Esophagus (tissue), 2 donors: ENCODE data around the gene PIGH. TPM values are rescaled to one million over a fixed set of nuclear protein-coding genes. Genes with fewer than 3 reads are reported as not detected.

Experiments
- H3K27ac ChIP-seq, 2 donors: one replicate each; pipeline ENCODE4 v1.5.1; 2013; ENCODE audit warnings: low read depth in 2 of 2, mild to moderate bottlenecking in 2 of 2, inconsistent platforms in 1 of 2, low read length in 1 of 2, moderate library complexity in 1 of 2
- H3K27me3 ChIP-seq, 2 donors: one replicate each; pipeline ENCODE4 v1.6.1; 2013; ENCODE audit warnings: low read length in 2 of 2, control low read depth in 1 of 2, mild to moderate bottlenecking in 1 of 2; ENCODE audit not compliant: insufficient read depth in 2 of 2, control insufficient read depth in 1 of 2
- H3K36me3 ChIP-seq, 2 donors: one replicate each; pipeline ENCODE4 v1.6.1; 2013; ENCODE audit warnings: low read length in 1 of 2; ENCODE audit not compliant: control insufficient read depth in 2 of 2, insufficient read depth in 2 of 2
- H3K4me1 ChIP-seq, 2 donors: one replicate each; pipeline ENCODE4 v1.6.1; 2013; ENCODE audit warnings: low read length in 1 of 2; ENCODE audit not compliant: control insufficient read depth in 2 of 2, insufficient read depth in 2 of 2
- H3K4me3 ChIP-seq, 2 donors: one replicate each; pipeline ENCODE4 v1.5.1; 2013; ENCODE audit warnings: low read length in 2 of 2, mild to moderate bottlenecking in 2 of 2, low read depth in 1 of 2, moderate library complexity in 1 of 2
- H3K9me3 ChIP-seq, 2 donors: one replicate each; pipeline ENCODE4 v1.6.1; 2013; ENCODE audit warnings: mild to moderate bottlenecking in 2 of 2, low read depth in 1 of 2, low read length in 1 of 2, moderate library complexity in 1 of 2; ENCODE audit not compliant: control insufficient read depth in 2 of 2, insufficient read depth in 1 of 2
- WGBS, 2 donors: extraction: QIAGEN DNeasy Blood & Tissue Kit; methylation state at CpG; one replicate each; pipeline ENCODE4 v1.1.7; 2013; 5-methylcytosine and 5-hydroxymethylcytosine counted together
- polyA plus RNA-seq, 2 donors: library from polyadenylated mRNA; stranded (reverse); fragments of 200-250 nt; gene quantifications; one replicate each; pipeline ENCODE4 v1.2.3, GENCODE V29; 2013
- donor health status: healthy with polysubstance abuse.
- donor health status: Bipolar disorder and iron deficiency.

PIGH gene
- polyA plus RNA-seq, 2 donors = 16.3 to 17.0 TPM

- H3K36me3 ChIP-seq = peaks cover 1 to 7% of the 10 kb centered on the region in 2 donors
- WGBS, 2 donors = 82 to 84% methylated on average over 3 of the region's 3 CpGs
- H3K9me3 ChIP-seq = no peaks in the 10 kb centered on the region
- H3K4me3 ChIP-seq = no peak overlapping the region
- H3K27me3 ChIP-seq = no peaks in the 10 kb centered on the region
- H3K27ac ChIP-seq = no peak overlapping the region
- no peaks in the 10 kb centered on the region for H3K4me1 ChIP-seq
Observed at GRCh38 chr14:67557656-67558055, 42.4 kb downstream of the PIGH start.

DNA sequence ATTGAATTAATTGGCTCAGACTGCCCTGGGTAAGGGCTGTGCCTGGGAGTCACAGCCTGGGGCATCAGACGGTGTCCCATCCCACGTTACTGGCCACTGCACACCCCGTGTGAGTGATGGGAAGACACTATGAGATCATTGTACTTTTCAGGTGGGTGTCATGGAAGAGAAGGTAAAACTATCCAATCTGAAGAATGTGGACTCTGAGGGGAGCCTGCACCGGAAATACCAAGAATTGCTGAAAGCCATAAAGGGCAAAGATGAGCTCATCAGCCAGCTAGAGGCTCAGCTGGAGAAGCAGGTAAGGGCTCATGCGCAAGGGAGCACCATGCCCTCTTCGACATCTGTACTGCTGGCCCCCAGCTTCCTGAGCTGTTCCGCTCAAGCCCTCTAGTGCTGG lies 43.0 kb downstream of the PIGH start:
- no peak overlapping the region for H3K4me3 ChIP-seq
- H3K27me3 ChIP-seq = no peaks in the 10 kb centered on the region
- H3K36me3 ChIP-seq = peaks cover 0 to 3% of the 10 kb centered on the region in 2 donors
- WGBS, 2 donors = 89 to 90% methylated on average over 7 of the region's 7 CpGs
- H3K9me3 ChIP-seq = no peaks in the 10 kb centered on the region
- H3K4me1 ChIP-seq = no peaks in the 10 kb centered on the region
- H3K27ac ChIP-seq = no peak overlapping the region

DNA sequence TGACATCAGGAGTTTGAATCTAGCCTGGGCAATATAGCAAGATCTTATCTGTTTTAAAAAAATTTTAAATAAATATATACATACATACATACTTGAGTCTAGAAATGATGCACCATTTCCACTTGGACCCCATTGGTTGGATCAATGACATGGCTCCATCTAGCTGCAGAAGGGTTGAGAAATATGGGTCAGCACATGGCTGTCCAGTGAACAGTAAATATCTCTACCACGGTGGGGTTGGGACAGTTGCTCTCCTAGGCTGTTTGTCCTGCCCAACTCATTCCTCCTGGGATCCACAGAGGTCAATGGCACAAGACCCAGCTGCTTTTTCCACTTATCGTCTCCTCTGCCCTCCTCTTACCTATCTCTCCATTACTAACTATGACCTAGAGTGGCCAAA lies 43.4 kb downstream of the PIGH start:
- Histone ChIP-seq H3K9me3 (no peaks in the 10 kb centered on the region), H3K4me1 (no peaks in the 10 kb centered on the region), H3K27ac (no peak overlapping the region), H3K27me3 (no peaks in the 10 kb centered on the region), H3K4me3 (no peak overlapping the region), H3K36me3 (peaks cover 0 to 3% of the 10 kb centered on the region in 2 donors)
- 75 to 87% methylated on average over 2 of the region's 2 CpGs for WGBS, 2 donors

GRCh38 chr14:67555518-67556090 lies 44.5 kb downstream of the PIGH start:
- Histone ChIP-seq H3K4me3 (no peak overlapping the region), H3K27ac (no peak overlapping the region), H3K27me3 (no peaks in the 10 kb centered on the region), H3K9me3 (no peaks in the 10 kb centered on the region), H3K36me3 (peaks cover 0 to 3% of the 10 kb centered on the region in 2 donors), H3K4me1 (no peaks in the 10 kb centered on the region)
- 86 to 89% methylated on average over 11 of the region's 11 CpGs for WGBS, 2 donors

DNA sequence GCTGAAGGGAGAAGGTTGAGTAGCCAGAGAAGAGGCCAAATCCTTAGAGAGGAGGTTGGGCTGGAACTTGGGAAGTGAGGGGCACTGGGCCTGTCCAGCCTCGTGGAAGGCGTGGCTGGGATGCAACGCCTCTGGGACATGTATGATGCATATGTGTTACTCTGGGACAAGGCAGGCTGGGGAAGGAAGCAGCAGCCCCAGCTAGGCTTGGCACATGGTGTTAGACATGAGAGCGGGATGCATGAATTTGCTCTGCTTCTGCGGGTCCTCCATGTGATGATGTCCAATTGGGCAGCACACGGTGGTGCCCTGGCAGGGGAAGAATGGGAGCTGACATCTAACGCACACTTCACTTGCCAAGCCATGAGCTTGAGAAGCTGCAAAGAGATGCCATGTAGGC lies 45.7 kb downstream of the PIGH start:
- Histone ChIP-seq H3K4me1 (no peaks in the 10 kb centered on the region), H3K36me3 (peaks cover 0 to 3% of the 10 kb centered on the region in 2 donors), H3K9me3 (no peaks in the 10 kb centered on the region), H3K27ac (no peak overlapping the region), H3K27me3 (no peaks in the 10 kb centered on the region), H3K4me3 (no peak overlapping the region)
- WGBS, 2 donors = 90 to 92% methylated on average over 7 of the region's 7 CpGs

GRCh38 chr14:67553547-67553946 lies 46.5 kb downstream of the PIGH start:
- 60 to 71% methylated on average over 3 of the region's 3 CpGs for WGBS, 2 donors
- H3K36me3 ChIP-seq = peaks cover 0 to 3% of the 10 kb centered on the region in 2 donors
- H3K9me3 ChIP-seq = no peaks in the 10 kb centered on the region
- no peak overlapping the region for H3K27ac ChIP-seq
- H3K4me1 ChIP-seq = no peaks in the 10 kb centered on the region
- H3K27me3 ChIP-seq = no peaks in the 10 kb centered on the region
- no peak overlapping the region for H3K4me3 ChIP-seq

DNA sequence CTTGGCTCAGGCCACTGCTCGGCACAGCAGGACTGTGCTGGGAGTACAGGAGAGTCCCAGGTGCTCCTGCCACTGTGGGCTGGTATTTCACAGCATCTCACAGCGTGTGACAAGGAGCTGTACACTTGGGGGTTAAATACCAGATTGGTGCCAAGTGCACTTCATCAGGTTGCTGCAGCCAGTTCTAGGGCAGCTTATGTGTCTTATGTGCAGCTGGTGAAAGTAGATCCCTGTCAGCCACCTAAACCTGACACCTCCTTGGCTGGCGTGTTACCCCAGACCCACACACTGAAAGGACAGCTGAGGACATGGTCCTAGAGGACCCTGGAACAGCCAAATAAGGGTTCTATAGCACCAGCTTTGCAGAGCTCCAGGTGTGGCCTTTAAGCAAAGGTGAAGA lies 48.1 kb downstream of the PIGH start:
- Histone ChIP-seq H3K9me3 (no peaks in the 10 kb centered on the region), H3K4me3 (no peak overlapping the region), H3K36me3 (peaks cover 0 to 3% of the 10 kb centered on the region in 2 donors), H3K4me1 (peaks cover 0 to 2% of the 10 kb centered on the region in 2 donors), H3K27ac (no peak overlapping the region), H3K27me3 (no peaks in the 10 kb centered on the region)
- 91% methylated on average over 3 of the region's 3 CpGs for WGBS, 2 donors

DNA sequence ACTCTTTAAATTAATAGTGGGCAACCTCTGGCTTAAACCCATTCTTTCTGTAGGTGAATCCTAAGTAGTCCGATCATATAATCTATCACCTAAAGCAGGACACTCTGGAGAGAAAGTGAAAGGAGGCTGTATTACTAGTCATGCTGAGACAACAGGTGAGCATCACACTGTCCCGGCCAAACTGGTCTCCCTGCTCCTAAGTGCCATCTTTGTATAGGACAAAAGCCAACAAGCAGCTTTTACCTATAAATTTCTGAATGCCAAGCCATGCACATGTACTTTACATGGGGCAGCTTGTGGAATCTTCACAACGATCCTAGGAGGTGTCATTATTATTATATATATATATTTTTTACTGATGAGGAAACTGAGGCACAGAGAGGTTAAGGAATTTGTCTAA lies 48.9 kb downstream of the PIGH start:
- 91 to 92% methylated on average over 3 of the region's 3 CpGs for WGBS, 2 donors
- Histone ChIP-seq H3K27ac (no peak overlapping the region), H3K27me3 (no peaks in the 10 kb centered on the region), H3K4me1 (peaks cover 0 to 2% of the 10 kb centered on the region in 2 donors), H3K36me3 (peaks cover 0 to 3% of the 10 kb centered on the region in 2 donors), H3K9me3 (no peaks in the 10 kb centered on the region), H3K4me3 (no peak overlapping the region)

DNA sequence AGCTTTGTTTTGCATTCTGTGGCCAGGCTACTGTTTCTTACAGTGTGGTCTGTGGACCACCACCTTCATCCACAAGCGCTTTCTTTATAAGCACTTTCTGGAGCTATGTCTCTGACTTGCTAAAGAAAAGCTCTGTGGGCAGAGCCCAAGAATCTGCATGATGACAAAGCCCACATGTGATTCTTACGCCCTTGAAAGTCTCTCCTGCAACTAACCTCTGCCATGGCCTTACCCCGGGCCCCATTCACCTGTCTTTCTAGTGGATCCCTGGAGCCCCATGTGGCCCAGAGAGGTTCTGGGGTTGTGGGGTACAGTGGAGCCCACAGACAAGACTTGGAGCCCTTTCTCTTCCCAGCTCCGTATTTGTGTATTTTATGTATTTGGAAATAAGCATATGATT lies 50.3 kb downstream of the PIGH start:
- H3K36me3 ChIP-seq = no peaks in the 10 kb centered on the region
- no peaks in the 10 kb centered on the region for H3K9me3 ChIP-seq
- H3K4me3 ChIP-seq = no peak overlapping the region
- H3K4me1 ChIP-seq = peaks cover 0 to 2% of the 10 kb centered on the region in 2 donors
- H3K27ac ChIP-seq = no peak overlapping the region
- 90 to 91% methylated on average over 4 of the region's 4 CpGs for WGBS, 2 donors
- no peaks in the 10 kb centered on the region for H3K27me3 ChIP-seq

- 63 to 73% methylated on average over 5 of the region's 5 CpGs for WGBS, 2 donors
- H3K4me3 ChIP-seq = no peak overlapping the region
- no peaks in the 10 kb centered on the region for H3K9me3 ChIP-seq
- no peaks in the 10 kb centered on the region for H3K36me3 ChIP-seq
- H3K4me1 ChIP-seq = peaks cover 0 to 2% of the 10 kb centered on the region in 2 donors
- H3K27ac ChIP-seq = no peak overlapping the region
- no peaks in the 10 kb centered on the region for H3K27me3 ChIP-seq
Observed at GRCh38 chr14:67547224-67547780, 52.8 kb downstream of the PIGH start.
